Activated CD8-positive, alpha-beta memory T cell treated with anti-CD3 and anti-CD28 coated beads for 4 hours (primary cell): Measurements from ENCODE around the gene PTPN14.

Experiments
- DNase-seq, 2 donors: peaks; one replicate each; pipeline ENCODE4 v3.0.0-alpha.2; 2020; ENCODE audit warnings: low read depth in 2 of 2

The PTPN14 gene

DNA sequence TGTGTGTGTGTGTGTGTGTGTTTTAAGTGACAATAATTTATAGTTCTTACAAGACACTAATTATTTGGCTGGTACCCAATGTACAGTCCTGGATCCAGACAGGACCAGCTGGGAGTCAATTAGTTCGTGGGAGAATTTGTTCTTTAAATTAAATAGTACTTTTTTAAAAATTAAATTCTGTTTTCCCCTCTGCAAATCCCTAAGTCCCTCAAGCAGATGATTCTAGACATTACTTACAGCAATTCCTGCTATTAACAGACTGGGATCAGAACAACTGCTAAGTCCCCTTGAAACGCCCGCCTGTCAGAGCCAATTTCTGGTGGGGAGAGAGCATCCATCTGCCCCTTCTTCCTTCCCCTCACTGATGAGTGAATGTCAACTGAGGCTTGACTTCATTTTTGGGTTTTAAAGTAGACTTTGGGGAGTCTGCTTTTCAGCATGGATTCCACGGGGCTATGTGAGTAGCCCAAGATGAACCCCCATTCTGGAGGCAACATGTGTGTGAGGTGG, 186.6 kb downstream of the PTPN14 start:
- no peak for DNase-seq

- DNase-seq: no peak
Observed at GRCh38 chr1:214364386-214364785, 187.0 kb downstream of the PTPN14 start.

DNA sequence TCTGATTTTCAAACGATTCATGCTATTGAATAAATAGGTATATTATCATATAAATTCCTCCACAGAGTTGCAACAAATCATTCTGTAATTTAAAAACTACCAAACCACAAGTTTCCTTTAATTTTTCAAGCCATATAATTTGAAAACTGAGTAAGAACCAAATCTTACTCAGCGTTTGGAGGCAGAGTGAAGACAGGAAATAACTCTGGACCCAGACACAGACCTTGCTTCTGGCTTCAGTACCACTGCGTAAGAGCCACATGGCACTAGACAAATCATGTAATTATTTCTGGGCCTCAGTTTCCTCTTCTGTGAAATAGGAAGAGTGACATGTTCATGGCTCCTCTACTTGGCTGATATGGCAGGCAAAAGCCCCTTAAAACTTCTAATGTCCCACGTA, 188.0 kb downstream of the PTPN14 start:
- no peak for DNase-seq

DNA sequence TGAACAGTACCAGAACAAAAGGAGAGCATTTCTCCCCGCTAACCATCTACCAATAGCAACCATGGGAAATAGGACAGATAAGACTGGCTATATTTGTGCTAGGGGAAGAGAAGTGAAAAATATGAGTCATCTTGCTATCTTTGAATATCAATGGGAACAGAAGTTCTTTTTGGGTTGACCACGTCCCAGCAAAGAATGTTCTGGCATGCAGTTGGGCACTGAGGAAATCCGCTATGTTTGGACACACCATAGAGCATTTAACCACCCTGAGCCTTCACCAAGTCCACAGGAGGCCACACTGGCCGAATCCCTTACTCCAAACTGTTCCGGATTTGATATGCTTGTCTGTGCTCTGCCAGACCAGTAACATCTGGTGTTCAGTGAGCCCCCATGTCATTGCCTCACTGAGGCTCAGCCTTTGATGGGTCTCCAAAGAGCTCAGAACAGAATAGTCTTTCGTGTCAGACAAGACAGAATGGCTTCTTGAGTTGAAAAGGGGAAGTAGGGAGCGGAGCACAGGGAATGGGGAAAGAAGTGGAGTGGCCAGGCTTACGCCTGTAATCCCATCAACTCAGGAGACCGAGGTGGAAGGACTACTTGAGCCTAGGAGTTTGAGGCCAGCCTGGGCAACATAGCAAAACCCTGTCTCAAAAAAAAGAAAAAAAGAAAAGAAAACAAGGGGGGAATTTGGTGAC, 189.1 kb downstream of the PTPN14 start:
- DNase-seq: no peak

- DNase-seq: no peak
Observed at GRCh38 chr1:214361636-214362035, 189.8 kb downstream of the PTPN14 start.

- no peak for DNase-seq
Observed at GRCh38 chr1:214360525-214361164, 190.8 kb downstream of the PTPN14 start.

- DNase-seq: no peak
Observed at GRCh38 chr1:214360116-214360515, 191.3 kb downstream of the PTPN14 start.

DNA sequence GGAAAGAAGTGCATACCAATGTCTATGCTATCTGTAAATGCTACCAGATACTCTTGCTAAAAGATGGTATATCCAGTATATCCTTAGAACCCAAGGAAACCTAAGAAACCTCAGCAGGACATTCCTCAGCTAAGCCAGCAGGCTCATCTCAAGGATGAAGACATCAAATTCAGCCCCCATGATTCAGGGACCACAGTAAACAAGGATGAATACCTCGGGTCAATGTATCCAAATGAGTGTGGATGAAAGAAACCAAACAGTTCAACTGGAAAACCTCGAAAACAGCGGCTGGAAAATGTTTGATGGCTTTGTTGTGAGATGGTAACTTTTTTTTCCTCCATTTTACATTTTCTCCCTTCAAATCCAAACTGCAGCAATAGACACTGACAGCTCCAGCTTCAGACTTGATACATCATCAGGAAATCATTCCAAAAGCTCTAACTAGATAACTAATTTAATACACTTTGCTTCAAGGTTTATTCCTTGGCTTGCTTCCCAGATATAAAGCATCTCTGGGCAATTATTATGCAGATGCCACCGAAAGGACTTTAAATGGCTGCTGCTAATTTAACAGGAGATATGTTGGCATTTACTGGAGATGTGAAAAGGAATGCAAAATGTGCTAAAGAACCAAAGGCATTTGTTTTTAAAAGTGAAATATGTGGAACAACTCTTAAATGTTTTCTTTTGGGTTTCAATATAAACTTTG, 196.8 kb downstream of the PTPN14 start:
- no peak for DNase-seq

- no peak for DNase-seq
Observed at GRCh38 chr1:214352838-214353237, 198.6 kb downstream of the PTPN14 start.

DNA sequence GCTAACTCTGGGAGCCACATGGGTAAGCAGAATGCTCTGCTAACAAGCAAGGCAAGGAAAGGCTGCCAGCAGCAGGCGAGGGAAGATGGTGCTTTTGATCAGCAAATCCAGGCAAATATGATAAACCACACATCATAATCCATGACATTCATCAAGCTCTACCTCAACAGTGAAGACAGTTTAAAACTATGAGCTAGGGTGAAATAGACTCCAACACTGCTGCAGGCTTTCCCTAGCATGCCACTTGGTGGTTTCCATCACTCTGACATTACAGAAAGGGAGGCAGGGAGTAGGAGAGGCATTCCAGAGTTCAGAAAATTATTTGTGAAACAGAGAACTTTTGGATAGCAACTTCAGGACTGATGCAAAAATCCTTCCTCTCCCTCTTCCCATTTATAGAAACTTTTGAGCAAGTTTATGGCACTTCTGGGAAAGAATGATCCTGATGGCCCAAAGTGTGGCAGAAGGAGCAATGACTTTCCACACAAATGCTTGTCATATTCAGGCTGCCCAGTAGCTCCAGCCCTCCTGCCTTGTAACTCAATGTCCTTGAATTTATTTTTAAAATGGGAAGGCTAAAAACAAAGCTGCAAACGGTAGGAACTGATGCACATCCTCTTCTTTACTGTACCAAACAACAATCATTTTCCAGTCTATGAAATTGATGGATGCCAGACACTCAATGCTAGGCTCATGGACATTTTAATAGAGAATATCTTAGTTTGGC, 199.7 kb downstream of the PTPN14 start:
- DNase-seq: no peak

DNA sequence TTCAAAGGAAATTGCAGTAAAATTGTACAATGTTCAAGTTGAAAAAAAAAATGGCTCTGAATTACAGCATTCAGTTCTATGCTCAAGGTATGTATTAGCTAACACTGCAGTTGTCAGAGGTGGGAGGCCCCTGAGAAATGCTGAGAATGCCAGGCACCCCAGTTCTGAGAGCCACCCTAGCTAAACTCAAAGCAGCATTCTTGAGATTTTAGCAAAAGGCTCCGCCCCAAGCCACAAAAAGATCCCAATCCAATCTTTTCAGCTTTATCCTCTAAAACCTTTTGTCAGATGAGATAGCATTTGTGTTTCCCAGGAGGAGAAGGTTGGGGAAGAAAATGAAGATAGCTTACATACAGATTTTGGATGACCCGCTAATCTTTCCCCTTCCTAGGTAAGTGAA, 201.6 kb downstream of the PTPN14 start:
- DNase-seq: no peak

- no peak for DNase-seq
Observed at GRCh38 chr1:214349008-214349407, 202.4 kb downstream of the PTPN14 start.

GRCh38 chr1:214344897-214345296, 206.5 kb downstream of the PTPN14 start:
- DNase-seq: no peak

DNA sequence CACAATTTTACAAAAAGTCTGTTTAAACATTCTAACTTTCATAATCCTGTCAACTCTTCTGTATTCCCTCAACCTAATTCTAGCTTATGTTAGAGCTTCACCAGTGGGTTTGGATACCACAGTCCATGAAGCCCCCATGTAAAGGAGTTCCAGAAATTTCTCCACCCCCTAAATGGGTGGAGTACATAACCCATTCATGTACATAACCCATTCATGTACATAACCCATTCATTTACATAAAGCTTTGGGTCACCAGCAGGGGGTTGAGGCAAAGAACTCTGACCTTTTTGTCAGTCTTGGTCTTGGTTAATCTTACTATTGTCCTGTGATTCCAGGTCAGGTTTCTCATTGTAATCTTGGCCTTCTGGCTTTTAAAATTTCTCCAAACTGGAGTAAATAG, 208.9 kb downstream of the PTPN14 start:
- DNase-seq: no peak

DNA sequence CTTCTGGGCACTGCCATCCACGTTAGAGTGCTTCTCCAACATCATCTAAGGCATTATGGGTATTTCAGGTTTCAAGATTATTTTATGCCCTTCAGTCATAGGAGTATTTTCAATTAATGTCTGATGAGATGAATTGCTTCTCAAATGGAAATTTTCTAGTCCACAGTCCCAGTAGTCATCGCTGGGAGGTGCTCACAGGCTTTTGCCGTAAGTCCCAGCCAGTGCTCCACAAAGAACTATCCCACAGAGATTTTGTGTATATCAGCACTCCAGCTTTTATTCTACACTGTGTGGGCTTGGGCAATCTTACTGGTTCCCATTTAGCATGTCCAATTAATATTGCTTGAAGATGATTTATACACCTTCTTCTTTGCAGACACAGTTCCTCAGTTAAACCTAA, 209.5 kb downstream of the PTPN14 start:
- DNase-seq: no peak

- no peak for DNase-seq
Observed at GRCh38 chr1:214341459-214341858, 209.9 kb downstream of the PTPN14 start.

DNA sequence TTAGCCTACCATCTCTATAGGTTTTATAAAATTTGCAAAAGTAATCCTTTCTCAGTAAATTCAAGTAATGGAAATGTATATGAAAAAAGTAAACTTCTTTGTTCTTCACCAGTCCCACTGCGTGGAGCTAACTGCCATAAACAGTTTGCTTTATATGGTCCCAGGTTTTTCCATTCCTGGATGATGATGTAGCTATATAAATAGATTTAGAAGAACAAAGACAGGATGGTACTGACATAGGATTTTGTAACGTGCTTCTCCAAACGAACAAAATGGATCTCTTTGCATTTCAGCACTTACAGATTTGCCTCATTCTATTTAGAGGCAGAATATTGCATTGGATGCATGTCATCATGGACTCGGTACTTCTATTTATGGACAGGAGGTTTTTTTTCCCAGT, 213.2 kb downstream of the PTPN14 start:
- DNase-seq: no peak

GRCh38 chr1:214337511-214337910, 213.9 kb downstream of the PTPN14 start:
- no peak for DNase-seq

- DNase-seq: no peak
Observed at GRCh38 chr1:214337015-214337414, 214.4 kb downstream of the PTPN14 start.

GRCh38 chr1:214335567-214335966, 215.8 kb downstream of the PTPN14 start:
- no peak for DNase-seq

DNA sequence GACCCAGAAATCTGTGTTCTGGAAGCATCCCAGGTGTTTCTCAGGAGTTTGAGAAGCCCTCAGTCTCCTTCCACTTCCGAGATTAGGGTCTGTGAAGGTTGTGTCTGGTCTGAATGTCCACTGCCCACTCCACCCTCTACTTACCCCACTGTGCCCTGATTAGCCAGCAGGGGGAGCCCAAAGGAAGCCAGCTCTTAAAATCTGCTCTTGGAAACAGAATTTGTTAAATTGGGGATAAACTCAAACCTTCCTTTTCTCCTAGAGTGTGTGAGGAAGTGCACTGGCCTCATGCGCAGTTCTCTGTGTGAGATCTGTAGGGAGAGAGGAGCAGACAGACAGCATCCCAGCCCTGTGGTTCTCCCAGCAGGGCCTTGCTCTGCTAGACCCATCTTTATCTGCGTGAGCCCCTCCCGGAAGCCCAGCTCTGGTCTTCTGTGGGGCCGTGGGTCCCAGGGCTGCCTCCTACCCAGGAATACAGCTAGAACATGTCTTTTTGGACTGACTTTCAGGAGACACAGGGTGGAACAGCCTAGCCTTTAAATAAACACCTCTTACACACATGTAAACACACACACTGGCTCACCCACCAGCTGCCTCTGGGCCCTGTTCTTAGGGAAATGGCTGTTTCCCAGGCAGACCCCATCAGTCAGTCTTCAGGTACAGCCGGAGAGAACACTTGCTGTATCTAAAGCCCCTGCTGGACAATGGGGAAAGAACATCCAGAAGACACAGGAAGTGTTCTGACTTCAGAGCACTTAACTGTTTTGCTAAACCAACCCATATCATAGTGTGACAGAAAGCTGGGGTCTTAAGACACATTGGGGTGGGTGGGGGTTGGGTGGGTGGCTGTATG, 218.2 kb downstream of the PTPN14 start:
- DNase-seq: no peak
